GM18907 (cell line): Measurements from ENCODE around the gene GPR35.
"Not testable (repeated sequence)": the region's sequence is repeated elsewhere in the genome, so short reads cannot be mapped to it uniquely, and the experiment has no call there.

Experiments used
- ATAC-seq: cut with Tn5 transposase; IDR thresholded peaks from one replicate; pipeline ENCODE4 v1.9.1; 2021; ENCODE audit warnings: mild to moderate bottlenecking, moderate library complexity; ENCODE audit not compliant: unreplicated experiment

Gene GPR35

GRCh38 chr2:240602266-240603050 lies 22.8 kb upstream of the GPR35 start:
- no peak for ATAC-seq

DNA sequence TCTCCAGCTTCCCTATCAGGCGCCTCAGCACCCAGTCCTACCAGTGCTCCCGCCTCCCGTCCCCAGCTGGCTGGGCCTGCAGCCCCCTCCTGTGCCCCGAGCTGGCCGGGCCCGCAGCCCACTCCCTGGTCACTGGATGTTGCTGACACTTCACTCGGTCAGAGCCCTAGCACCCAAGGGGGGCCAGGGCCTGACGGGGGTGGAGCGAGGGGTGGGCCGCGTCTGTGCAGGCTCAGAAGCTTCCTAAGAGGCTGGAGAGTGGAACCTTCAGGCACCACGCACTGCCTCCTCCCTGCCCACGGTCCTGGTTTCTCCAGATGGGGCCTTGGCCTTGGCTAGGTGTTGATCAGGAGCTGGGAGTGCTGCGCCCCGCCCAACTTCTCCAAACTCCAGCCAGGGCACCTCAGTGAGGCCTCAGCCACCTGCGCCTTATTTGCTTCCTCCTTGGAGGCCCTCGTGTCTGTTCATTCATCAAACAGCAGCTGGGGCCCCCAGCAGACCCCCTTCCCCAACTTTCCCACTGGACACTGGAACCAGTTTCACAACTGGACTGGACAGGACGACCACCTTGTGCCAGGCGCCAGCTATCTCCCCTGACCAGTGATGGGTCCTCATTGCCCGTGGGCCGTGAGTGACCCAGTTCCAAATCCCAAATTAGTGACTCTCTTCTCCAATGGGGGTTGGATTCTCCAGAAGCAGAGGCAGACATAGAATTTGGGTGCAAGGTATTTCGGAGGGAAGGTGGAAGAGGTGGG lies 22.0 kb upstream of the GPR35 start:
- ATAC-seq, result no peak

DNA sequence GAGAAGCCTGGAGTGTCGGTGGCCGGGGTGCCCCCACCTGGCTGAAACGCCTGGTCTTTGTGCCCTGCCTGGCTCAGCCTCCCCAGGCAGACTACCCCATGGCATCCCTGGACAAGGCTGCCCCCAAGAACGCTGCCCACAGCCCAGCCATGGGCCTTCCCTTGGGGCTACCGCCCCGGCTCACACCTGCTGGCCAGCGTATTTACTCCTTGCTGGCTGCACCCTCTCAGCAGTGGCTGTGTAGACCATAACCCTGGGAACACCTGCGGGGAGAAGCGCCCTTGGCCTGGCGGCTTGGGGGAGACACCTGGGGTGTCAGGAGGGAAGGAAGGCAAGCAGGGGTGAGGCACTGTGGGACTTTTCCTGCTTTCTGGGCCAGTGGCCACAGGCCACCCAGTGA lies 21.4 kb upstream of the GPR35 start:
- no peak for ATAC-seq

DNA sequence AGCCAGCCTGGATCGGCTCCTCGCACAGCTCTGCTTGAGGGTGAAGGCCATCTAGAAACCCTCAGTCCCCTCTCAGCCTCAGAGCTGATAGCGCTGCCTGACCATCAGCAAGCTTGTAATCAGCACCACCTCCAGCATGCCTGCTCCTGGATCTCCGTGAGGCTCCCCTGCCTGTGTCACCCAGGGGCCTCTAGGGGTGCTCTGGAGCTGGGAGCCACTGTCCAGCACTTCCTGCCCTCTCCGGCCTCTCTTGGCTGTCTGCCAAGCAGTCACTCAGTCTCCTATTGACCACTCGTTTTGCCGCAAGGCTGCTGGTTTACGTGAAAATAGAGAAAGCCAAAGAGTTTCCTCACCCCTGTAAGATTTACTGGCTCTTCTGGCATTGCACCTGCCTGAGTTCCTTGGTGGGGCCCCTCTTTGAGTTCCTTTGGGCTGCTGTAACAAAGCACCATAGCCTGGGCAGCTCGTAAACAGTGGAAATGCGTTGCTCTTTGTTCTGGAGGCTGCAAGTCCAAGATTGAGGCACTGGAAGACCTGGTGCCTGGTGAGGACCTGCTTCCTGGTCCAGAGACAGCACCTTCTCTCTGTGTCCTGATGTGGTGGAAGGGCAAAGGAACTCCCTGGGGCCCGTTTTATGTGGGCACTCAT lies 20.9 kb upstream of the GPR35 start:
- ATAC-seq, result no peak

DNA sequence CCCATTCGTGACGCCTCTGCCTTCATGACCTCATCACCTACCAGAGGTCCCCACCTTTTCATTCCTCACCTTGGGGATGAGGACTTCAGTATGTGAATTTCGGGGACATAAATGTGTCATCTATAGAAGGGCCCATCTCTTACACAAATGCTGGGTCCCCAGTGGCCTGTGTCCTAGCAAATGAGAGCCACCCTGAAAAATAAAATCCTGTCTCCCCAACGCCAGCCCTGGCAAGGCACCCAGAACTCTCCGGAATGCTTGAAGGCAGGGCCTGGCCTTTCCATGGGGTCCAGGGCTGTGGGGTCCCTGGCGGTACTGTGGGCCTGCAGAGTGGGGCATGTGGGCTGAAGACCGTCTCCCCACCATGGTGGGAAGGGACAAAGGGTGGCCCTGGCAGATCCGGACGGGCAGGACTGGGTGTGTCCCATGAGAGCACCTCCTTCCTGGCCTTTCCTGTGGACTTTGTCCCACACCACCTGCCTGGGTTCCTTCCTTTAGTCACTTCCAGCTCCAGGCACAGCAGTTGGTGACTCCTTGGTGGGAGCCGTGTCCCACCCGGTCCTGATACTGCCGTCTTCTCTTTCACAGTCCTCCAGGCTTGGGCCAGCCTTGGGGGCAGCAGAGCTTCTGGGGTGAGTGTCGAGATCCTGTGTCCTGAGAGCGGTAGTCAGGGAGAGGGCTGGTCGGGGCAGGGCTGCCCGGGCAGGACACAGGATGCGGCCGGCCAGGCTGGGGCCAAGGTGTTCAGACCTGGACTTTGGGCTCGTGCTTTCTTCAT lies 20.2 kb upstream of the GPR35 start:
- no peak for ATAC-seq

GRCh38 chr2:240605867-240606743 lies 19.2 kb upstream of the GPR35 start:
- no peak for ATAC-seq

- ATAC-seq, result no peak
These were observed 13.6 kb upstream of the GPR35 start for GRCh38 chr2:240611601-240612210.

GRCh38 chr2:240613781-240614180 lies 11.5 kb upstream of the GPR35 start:
- ATAC-seq, result no peak

- ATAC-seq, result no peak
These were observed 10.9 kb upstream of the GPR35 start for GRCh38 chr2:240614391-240614790.

DNA sequence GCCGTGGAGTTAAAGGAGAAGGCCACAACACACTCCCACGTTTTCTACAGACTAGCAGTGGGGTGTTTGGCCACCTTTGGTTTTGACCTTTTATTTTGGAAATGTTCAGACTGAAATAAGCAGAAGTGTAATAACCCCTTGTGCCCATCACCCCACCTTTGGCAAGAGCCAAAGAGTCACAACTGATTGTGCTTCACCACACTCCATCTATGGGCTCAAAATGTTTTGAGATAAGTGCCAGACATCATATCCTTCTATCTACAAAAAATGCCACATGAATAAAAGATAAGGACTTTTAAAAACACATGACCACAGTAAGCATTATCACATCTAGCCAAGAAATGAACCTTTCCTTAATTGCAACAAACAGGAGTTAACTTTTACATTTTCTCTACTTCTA lies 9.9 kb upstream of the GPR35 start:
- no peak for ATAC-seq

GRCh38 chr2:240615820-240616547 lies 9.3 kb upstream of the GPR35 start:
- ATAC-seq, result no peak

GRCh38 chr2:240616860-240617666 lies 8.2 kb upstream of the GPR35 start:
- ATAC-seq, result not testable (repeated sequence)

- ATAC-seq, result no peak
These were observed 6.5 kb upstream of the GPR35 start for GRCh38 chr2:240618776-240619175.

DNA sequence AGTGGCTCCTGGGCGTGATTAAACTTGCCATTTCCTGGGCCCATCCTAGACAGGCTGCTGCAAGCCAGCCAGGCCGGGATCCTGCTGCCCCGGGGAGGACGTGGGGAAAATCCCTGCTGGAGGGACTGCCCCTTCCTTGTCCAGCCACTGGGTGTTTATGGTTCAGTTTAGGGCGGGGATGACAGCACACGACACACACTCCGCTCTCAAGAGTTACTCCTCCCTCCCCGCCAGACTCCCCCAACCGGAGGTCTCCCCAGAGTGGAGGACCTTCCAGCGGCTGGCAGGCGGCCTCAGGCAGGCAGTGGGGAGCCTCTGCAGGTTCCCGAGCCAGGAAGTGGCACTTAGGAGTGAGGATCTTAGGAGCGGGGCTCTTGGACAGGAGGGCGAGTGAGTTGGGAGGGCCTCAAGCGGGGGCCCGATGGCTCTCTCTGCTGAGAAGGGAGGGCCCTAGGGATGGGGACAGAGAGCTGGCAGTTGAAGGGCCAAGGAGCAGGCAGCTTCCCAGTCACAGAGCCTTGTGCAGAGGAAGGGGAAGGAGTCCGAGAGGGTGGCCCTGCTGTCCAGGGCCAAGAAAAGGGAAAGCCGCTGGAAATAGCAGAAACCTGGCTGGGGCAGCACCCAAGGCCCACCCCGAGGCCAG lies 5.7 kb upstream of the GPR35 start:
- no peak for ATAC-seq

DNA sequence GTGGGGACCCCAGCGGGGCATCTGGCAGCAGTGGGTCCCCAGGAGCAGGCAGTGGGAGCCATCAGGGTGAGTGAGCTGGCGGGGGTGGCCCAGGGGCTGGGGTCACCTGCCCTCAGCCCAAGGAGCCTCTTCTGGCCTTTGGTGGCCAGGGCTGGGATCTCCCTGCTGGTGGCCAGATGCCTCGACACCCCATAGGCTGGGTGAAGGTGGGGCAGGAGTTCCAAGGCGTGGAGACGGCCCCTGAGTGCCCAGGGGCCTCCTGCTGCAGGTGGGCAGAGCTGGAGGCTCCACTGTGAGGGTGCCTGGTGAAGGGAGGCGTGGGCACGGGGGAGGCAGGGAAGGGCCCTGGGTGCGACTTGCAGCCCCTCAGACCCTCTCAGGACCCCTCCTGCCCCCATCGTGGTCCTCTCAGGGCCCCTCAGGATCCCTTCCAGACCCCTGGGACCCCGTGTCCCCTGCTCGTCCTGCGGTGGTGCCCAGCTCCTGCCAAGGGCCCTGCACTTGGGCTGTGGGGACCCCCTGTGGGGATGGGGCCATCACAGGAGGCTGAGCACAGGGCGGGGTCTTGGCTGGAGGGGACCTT lies 5.0 kb upstream of the GPR35 start:
- no peak for ATAC-seq

DNA sequence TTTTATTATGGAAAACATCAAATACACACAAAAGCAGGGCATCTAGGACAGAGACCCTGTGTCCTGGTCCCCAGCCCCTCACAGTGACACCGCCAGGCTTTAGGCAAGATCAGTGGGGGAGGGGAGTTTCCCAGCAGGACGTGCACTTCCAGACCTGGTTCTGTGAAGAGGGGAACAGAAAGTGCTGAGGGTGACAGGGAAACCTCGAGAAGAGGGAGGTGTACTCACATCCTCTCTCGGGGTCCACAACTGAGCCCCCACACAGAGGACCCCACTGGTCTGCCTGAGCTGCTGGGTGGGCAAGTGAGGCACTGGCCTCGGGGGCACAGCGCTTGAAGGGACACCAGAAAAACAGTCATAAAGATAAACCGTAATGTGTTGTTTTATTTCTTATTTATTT lies 4.4 kb upstream of the GPR35 start:
- no peak for ATAC-seq

DNA sequence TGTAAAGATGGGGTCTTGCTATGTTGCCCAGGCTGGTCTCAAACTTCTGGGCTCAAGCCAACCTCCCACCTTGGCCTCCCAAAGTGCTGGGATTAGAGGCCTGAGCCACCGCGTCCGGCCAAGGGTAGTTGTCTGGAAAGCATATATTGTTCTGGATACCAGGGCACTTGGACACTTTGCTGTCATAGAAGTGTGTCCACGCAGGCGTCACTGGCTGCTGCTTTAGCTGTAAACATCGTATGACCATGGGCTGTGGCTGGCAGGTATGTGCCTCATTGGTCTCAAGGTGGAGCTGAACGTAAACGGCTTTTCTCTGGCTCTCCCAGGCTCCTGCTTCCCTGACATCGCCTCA lies 3.2 kb upstream of the GPR35 start:
- ATAC-seq, result no peak
